GM23338 (cell line): Measurements from ENCODE around the gene NUP98. TPM values are rescaled to one million over a fixed set of nuclear protein-coding genes. Genes with fewer than 3 reads are reported as not detected.

Experiments
- ATAC-seq: fragments of 200-7000 bp; cut with Tn5 transposase; 3 replicates; pipeline ENCODE4 v1.9.1; 2020
- DNase-seq: peaks from one replicate; pipeline ENCODE4 v3.0.0-alpha.2; 2015; ENCODE audit warnings: low spot score
- H2AFZ ChIP-seq: fragments of 200-600 bp; sonication (generic); 2 replicates; pipeline ENCODE4 v1.8.0; 2016; ENCODE audit warnings: antibody characterized with exemption, mild to moderate bottlenecking, moderate library complexity
- H3F3A ChIP-seq: fragments of 200-600 bp; sonication (generic); replicated peaks from 2 replicates; pipeline ENCODE4 v1.8.0; 2017; ENCODE audit warnings: antibody characterized with exemption, mixed run types, low read depth
- H3K27ac ChIP-seq: fragments of 200-600 bp; sonication (generic); 2 replicates; pipeline ENCODE4 v1.6.1; 2016; ENCODE audit warnings: low read depth
- H3K27me3 ChIP-seq: fragments of 200-600 bp; sonication (generic); 2 replicates; pipeline ENCODE4 v1.8.0; 2016; ENCODE audit warnings: mild to moderate bottlenecking, mixed run types, moderate library complexity; ENCODE audit not compliant: insufficient read depth
- H3K36me3 ChIP-seq: fragments of 200-600 bp; sonication (generic); 2 replicates; pipeline ENCODE4 v1.8.0; 2016; ENCODE audit warnings: mild to moderate bottlenecking; ENCODE audit not compliant: insufficient read depth
- H3K4me1 ChIP-seq: fragments of 200-600 bp; sonication (generic); 2 replicates; pipeline ENCODE4 v1.8.0; 2016; ENCODE audit warnings: mild to moderate bottlenecking, moderate library complexity; ENCODE audit not compliant: insufficient read depth
- H3K4me2 ChIP-seq: fragments of 200-600 bp; sonication (generic); 2 replicates; pipeline ENCODE4 v1.7.1; 2017; ENCODE audit warnings: mixed run types
- H3K4me3 ChIP-seq: fragments of 200-600 bp; sonication (generic); 2 replicates; pipeline ENCODE4 v1.6.1; 2016; ENCODE audit warnings: mixed run types
- H3K79me2 ChIP-seq: fragments of 200-600 bp; sonication (generic); replicated peaks from 2 replicates; pipeline ENCODE4 v1.8.0; 2017; ENCODE audit warnings: mild to moderate bottlenecking; ENCODE audit not compliant: insufficient read depth
- H3K9me2 ChIP-seq: fragments of 200-600 bp; sonication (generic); 2 replicates; pipeline ENCODE4 v1.8.0; 2017; ENCODE audit not compliant: insufficient read depth
- H4K20me1 ChIP-seq: fragments of 200-600 bp; sonication (generic); replicated peaks from 2 replicates; pipeline ENCODE4 v1.8.0; 2017; ENCODE audit warnings: mild to moderate bottlenecking; ENCODE audit not compliant: insufficient read depth
- H3K27ac Mint-ChIP-seq: 2 replicates; pipeline ENCODE4 v1.8.0; 2020; ENCODE audit warnings: inconsistent platforms, mild to moderate bottlenecking, moderate library complexity, mixed read lengths
- H3K27me3 Mint-ChIP-seq: 3 replicates; pipeline ENCODE4 v1.8.0; 2022; ENCODE audit warnings: low read depth, mild to moderate bottlenecking, moderate library complexity, mixed read lengths, inconsistent platforms; ENCODE audit not compliant: insufficient read depth, poor library complexity
- H3K36me3 Mint-ChIP-seq: 3 replicates; pipeline ENCODE4 v1.8.0; 2021; ENCODE audit warnings: low read depth, mild to moderate bottlenecking, inconsistent platforms, moderate library complexity, mixed read lengths
- H3K4me1 Mint-ChIP-seq: 3 replicates; pipeline ENCODE4 v1.8.0; 2020; ENCODE audit warnings: mild to moderate bottlenecking, inconsistent platforms, mixed read lengths
- H3K4me3 Mint-ChIP-seq: 3 replicates; pipeline ENCODE4 v1.8.0; 2021; ENCODE audit warnings: moderate library complexity, mild to moderate bottlenecking, inconsistent platforms, mixed read lengths
- H3K9me3 Mint-ChIP-seq: 3 replicates; pipeline ENCODE4 v1.8.0; 2020; ENCODE audit warnings: moderate library complexity, mild to moderate bottlenecking, inconsistent platforms, mixed read lengths
- CREB1 ChIP-seq: fragments of 250-450 bp; sonication (Bioruptor Pico); IDR thresholded peaks from 2 replicates; pipeline ENCODE4 v1.5.0; 2020; ENCODE audit warnings: low read depth, mild to moderate bottlenecking, moderate library complexity
- CTCF ChIP-seq, 2 experiments: fragments of 200-600 bp in 1 of 2; sonication (generic) in 1 of 2; conservative IDR thresholded peaks; 2 replicates each; pipeline versions ENCODE4 v1.5.1 to v1.6.1; 2016 to 2017; ENCODE audit warnings: antibody characterized with exemption in 2 of 2, low read depth in 2 of 2, mild to moderate bottlenecking in 2 of 2, moderate library complexity in 1 of 2
- EZH2 ChIP-seq: fragments of 200-600 bp; sonication (generic); IDR thresholded peaks from one replicate; pipeline ENCODE4 v1.8.0; 2017; ENCODE audit warnings: antibody characterized with exemption, mild to moderate bottlenecking, low read depth; ENCODE audit not compliant: unreplicated experiment
- JUNB ChIP-seq: IDR thresholded peaks from one replicate; pipeline ENCODE4 v1.6.1; 2016; ENCODE audit warnings: antibody characterized with exemption; ENCODE audit not compliant: unreplicated experiment
- NANOG ChIP-seq: IDR thresholded peaks from 2 replicates; pipeline ENCODE4 v1.6.1; 2016; ENCODE audit warnings: antibody characterized with exemption, borderline replicate concordance
- POLR2AphosphoS5 ChIP-seq: IDR thresholded peaks from 2 replicates; pipeline ENCODE4 v1.6.1; 2016; ENCODE audit warnings: antibody characterized with exemption, low read depth
- STAT1 ChIP-seq: IDR thresholded peaks from one replicate; pipeline ENCODE4 v1.6.1; 2016; ENCODE audit warnings: antibody characterized with exemption; ENCODE audit not compliant: unreplicated experiment
- ZNF114 ChIP-seq: fragments of 250-450 bp; sonication (Bioruptor Pico); IDR thresholded peaks from 2 replicates; pipeline ENCODE4 v1.5.0; 2020; ENCODE audit warnings: mild to moderate bottlenecking, moderate library complexity
- ZNF331 ChIP-seq: fragments of 250-450 bp; sonication (Bioruptor Pico); IDR thresholded peaks from 2 replicates; pipeline ENCODE4 v1.5.0; 2020; ENCODE audit warnings: low read depth, mild to moderate bottlenecking, moderate library complexity
- ZNF462 ChIP-seq: fragments of 250-450 bp; sonication (Bioruptor Pico); IDR thresholded peaks from 2 replicates; pipeline ENCODE4 v1.5.0; 2020; ENCODE audit warnings: mild to moderate bottlenecking, moderate library complexity
- polyA plus RNA-seq: library from polyadenylated mRNA; unstranded; fragments of >200 nt; fragmentation: Nextera tagmentation; extraction: Ambion mirVana; gene quantifications from 2 replicates; pipeline ENCODE4 v1.2.1, GENCODE V29; 2016
- total RNA-seq: library from RNA; depleted of rRNA; stranded (reverse); fragments of >200 nt; shearing (Covaris generic); gene quantifications from 2 replicates; pipeline ENCODE4 v1.2.3, GENCODE V29; 2014

The NUP98 gene
- total and polyA plus RNA-seq, 2 experiments from 2014 or later, result 23.9 to 174 TPM

GRCh38 chr11:3667149-3668035 is 130.0 kb downstream of the NUP98 start:
- H3K4me1 ChIP-seq, result no peaks in the 10 kb centered on the region
- no peak overlapping the region for H3K27ac Mint-ChIP-seq
- no peak overlapping the region for H3K27ac ChIP-seq
- no peak overlapping the region for H3K4me3 Mint-ChIP-seq
- no peaks in the 10 kb centered on the region for H3K36me3 ChIP-seq
- H3K9me3 Mint-ChIP-seq, result no peaks in the 10 kb centered on the region
- DNase-seq (no peak), ATAC-seq (no peak)
- H3F3A ChIP-seq, result no peaks in the 10 kb centered on the region
- H3K27me3 ChIP-seq, result no peaks in the 10 kb centered on the region
- H3K79me2 ChIP-seq, result no peaks in the 10 kb centered on the region
- H3K36me3 Mint-ChIP-seq, result peaks cover 30% of the 10 kb centered on the region
- H3K4me3 ChIP-seq, result no peak overlapping the region
- peaks cover 4% of the 10 kb centered on the region for H3K27me3 Mint-ChIP-seq
- peaks cover 4% of the 10 kb centered on the region; the same call in 1 of the 2 replicates for H3K9me2 ChIP-seq
- H3K4me2 ChIP-seq, result no peak overlapping the region
- no peaks in the 10 kb centered on the region for H4K20me1 ChIP-seq
- peaks cover 8% of the 10 kb centered on the region for H3K4me1 Mint-ChIP-seq
- no peak for TF ChIP-seq CTCF (conservative IDR thresholded peaks at IDR 0.05; ENCODE audit: low read depth in 2 of 2)
- no peak for TF ChIP-seq CREB1 (CRISPR knock-in tag)
- no peak overlapping the region for H2AFZ ChIP-seq

GRCh38 chr11:3666023-3666530 is 131.3 kb downstream of the NUP98 start:
- H3F3A ChIP-seq, result no peaks in the 10 kb centered on the region
- Mint-ChIP-seq H3K9me3 (no peaks in the 10 kb centered on the region), H3K27ac (no peak overlapping the region), H3K27me3 (peaks cover 8% of the 10 kb centered on the region), H3K4me3 (no peak overlapping the region), H3K4me1 (no peaks in the 10 kb centered on the region; the same call in 2 of the 3 replicates), H3K36me3 (peaks cover 28% of the 10 kb centered on the region)
- H3K36me3 ChIP-seq, result no peaks in the 10 kb centered on the region
- peaks cover 4% of the 10 kb centered on the region; the same call in 1 of the 2 replicates for H3K9me2 ChIP-seq
- no peaks in the 10 kb centered on the region for H3K4me1 ChIP-seq
- no peak overlapping the region for H3K27ac ChIP-seq
- ATAC-seq, result no peak
- no peak for DNase-seq
- no peak overlapping the region for H3K4me3 ChIP-seq
- H3K4me2 ChIP-seq, result no peak overlapping the region
- no peak overlapping the region for H2AFZ ChIP-seq
- no peaks in the 10 kb centered on the region for H3K79me2 ChIP-seq
- no peaks in the 10 kb centered on the region for H4K20me1 ChIP-seq
- H3K27me3 ChIP-seq, result no peaks in the 10 kb centered on the region
- TF ChIP-seq NANOG, result no peak
- no peak for TF ChIP-seq EZH2
- TF ChIP-seq POLR2AphosphoS5, result no peak
- TF ChIP-seq ZNF331 (CRISPR knock-in tag), result no peak
- TF ChIP-seq ZNF114, result no peak
- TF ChIP-seq CTCF (conservative IDR thresholded peaks at IDR 0.05; ENCODE audit: low read depth in 2 of 2), result no peak
- TF ChIP-seq CREB1 (CRISPR knock-in tag), result no peak
- TF ChIP-seq STAT1, result no peak
- no peak for TF ChIP-seq JUNB
- no peak for TF ChIP-seq ZNF462 (CRISPR knock-in tag)
